GM12874 (cell line): Measurements from ENCODE around the gene EXOSC2.
A peak's percentile ranks its signal among the peaks of the same experiment; 100 is the strongest.

Experiments
- TF ChIP-seq, protein P1 (sequence below): IDR thresholded peaks from 2 replicates; pipeline ENCODE4 v1.5.1; 2011; ENCODE audit warnings: low read depth, mild to moderate bottlenecking, control low read depth, low read length, moderate library complexity; ENCODE audit not compliant: insufficient read depth

EXOSC2 gene

DNA sequence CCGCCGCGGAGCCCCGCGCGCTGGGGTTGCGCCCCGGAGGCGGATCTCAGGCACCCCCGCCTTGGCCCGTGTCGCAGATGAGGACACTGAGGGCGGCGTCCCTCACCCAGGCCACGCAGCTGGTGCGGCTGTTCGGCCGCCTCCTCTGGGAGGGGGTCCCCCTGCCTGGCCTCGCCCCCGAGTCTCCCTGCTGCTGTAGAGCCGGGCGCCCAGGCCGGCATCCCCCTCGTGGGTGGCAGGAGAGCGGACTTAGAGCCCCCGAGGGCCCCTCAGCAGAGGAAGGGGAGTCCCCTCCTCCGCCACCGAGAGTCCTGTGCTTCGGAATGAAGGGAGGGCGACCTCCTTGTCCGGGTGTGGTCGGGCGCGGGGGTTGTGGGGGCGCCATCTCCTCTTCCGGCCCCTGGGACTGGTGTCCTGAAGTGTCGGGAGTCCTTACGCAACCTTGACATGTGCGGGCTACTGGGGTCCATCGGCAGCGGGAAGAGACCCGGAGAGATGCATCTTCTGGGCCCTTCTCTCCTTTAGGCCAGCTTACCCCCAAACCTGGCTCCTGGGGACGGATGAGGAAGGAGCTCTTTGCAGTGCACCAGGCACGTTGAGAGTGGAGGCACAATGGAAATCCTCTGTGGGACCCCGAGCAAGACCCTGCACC is 11.7 kb upstream of the EXOSC2 start:
- TF ChIP-seq, protein P1, sequence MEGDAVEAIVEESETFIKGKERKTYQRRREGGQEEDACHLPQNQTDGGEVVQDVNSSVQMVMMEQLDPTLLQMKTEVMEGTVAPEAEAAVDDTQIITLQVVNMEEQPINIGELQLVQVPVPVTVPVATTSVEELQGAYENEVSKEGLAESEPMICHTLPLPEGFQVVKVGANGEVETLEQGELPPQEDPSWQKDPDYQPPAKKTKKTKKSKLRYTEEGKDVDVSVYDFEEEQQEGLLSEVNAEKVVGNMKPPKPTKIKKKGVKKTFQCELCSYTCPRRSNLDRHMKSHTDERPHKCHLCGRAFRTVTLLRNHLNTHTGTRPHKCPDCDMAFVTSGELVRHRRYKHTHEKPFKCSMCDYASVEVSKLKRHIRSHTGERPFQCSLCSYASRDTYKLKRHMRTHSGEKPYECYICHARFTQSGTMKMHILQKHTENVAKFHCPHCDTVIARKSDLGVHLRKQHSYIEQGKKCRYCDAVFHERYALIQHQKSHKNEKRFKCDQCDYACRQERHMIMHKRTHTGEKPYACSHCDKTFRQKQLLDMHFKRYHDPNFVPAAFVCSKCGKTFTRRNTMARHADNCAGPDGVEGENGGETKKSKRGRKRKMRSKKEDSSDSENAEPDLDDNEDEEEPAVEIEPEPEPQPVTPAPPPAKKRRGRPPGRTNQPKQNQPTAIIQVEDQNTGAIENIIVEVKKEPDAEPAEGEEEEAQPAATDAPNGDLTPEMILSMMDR = no peak

DNA sequence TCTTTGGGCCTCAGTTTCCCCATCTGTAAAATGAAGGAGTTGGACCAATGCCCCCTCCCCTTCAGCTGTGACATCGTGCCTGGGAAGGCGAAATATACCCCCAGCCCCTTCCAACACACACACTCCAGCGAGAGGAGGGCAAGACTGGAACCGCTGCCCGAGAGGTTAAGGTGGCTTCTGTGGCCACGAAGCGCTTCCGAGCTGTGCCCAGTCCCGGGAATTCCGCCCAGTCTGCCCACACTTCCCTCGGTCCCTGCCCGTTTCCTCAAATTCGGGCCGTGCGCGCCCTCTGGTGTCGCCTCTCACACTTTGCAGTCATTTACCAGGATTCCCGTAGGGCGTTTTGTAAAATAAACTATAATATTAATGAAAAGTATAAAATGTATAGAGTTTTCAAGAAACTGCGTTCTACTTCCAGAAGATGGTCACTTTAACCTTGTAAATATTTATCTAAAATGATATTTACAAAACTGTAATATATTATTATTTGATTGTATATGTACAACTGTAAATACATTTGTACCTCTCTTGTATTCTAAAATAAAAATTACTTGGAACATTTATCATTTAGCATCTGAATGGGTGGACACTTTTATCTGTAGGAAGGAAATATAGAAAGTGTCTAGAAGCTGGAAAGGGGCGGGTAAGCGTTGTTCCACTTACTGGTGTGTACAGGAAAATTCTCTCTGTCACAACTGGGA is 11.0 kb upstream of the EXOSC2 start:
- TF ChIP-seq, protein P1 = peak; percentile 70

DNA sequence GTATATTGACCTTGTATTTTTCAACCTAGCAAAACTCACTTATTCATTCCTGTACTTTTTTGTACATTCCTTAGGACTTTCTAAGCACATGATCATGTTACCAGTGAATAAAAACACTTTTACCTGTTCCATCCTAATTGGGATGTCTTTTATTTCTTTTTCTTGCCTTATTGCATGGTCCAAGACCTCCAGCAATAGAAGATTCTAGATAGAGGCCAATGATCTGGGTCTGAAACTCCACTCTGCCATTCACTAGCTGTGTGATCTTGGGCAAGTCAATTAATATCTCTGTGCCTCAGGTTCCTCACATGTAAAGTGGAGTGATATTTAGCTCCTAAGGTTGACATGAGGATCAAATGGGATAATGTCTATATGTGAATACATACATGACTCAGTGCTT is 8.5 kb upstream of the EXOSC2 start:
- TF ChIP-seq, protein P1 = no peak

DNA sequence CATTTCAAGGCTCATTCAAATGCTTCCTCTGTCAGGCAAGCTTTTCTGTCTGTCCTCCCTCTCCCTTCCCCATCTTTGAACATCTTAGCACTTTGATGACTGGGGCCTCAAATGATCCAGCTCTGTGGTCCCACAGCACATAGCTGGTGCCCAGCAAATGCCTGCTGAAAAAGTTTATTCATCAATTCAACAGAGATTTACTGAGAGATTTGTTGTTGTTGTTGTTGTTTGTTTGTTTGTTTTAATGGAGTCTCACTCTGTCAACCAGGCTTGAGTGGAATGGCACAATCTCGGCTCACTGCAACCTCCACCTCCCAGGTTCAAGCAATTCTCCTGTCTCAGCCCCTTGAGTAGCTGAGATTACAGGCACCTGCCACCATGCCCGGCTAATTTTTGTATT is 6.0 kb upstream of the EXOSC2 start:
- TF ChIP-seq, protein P1 = no peak

DNA sequence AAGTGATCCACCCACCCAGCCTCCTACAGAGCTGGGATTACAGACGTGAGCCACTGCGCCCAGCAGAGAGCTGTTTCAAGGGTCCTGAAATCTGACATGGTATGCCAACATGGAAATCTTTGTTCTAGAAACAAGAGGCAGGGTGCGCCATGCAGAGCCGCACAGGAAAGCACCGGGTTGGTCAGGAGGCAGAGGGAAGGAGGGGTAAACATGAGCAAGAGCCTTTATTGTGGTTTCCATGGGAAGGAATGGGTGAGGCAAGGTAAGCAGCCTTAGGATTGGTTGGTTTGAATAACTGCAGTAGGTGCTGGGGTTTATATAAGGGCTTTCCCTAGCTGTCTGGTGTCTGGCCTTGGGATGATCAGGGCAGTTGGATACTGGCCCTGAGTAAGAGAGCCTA is 5.5 kb upstream of the EXOSC2 start:
- TF ChIP-seq, protein P1 = no peak

DNA sequence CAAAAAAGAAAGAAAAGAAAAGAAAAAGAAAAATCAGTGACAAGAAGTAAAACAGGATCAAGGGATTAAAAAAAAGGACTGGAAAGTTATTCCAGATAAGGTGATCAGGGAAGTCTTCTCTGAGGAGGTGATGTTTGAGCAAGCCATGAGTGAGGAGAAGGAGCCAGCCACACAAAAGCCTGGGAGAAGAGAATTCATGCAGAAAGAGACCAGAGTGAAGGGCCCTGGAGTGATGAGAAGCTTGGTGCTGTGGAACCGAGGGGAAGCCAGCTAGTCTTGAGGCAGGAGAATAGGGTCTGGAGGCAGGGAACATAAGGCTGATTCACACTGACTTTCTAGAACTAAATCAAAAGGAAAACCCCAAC is 4.0 kb upstream of the EXOSC2 start:
- TF ChIP-seq, protein P1 = no peak

DNA sequence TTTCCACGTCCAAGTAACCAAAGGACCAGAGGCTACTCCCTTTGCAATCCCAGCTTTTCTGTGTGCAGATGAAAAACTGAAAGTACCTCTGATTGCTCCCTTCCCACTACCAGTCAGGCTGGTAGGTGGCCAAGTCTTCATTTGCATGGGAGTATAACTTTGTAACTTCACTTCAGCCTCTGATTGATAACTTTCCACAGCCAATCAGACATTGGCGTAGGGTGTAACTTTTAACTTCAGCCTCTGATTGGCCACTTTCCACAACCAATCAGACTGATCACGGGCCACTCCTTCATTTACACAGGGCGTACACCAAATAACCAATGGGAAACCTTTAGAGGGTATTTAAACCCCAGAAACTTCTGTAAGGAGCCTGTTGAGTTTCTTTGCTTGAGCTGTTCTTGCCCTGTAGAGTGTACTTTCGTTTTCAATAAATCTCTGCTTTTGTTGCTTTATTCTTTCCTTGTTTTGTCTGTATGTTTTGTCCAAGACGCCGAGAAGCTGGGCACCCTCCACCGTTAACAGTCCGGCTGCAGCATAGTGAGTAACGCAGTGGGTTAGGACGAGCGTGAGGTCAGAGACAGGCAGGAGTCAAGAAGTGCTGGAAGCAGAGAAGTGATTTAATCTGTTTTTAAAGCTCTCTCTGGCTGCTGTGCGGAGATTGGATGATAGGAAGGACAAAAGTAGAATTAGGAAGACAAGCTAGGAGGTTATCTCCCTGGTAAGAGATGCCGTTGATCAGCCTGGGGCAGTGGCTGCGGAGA is 3.5 kb upstream of the EXOSC2 start:
- TF ChIP-seq, protein P1 = no peak
